HG03097 (cell line): ENCODE data around the gene TBC1D8.
A peak's percentile ranks its signal among the peaks of the same experiment; 100 is the strongest.

Source experiments
- ATAC-seq: cut with Tn5 transposase; IDR thresholded peaks from one replicate; pipeline ENCODE4 v1.9.1; 2021; ENCODE audit not compliant: unreplicated experiment, low FRiP score

The TBC1D8 gene

DNA sequence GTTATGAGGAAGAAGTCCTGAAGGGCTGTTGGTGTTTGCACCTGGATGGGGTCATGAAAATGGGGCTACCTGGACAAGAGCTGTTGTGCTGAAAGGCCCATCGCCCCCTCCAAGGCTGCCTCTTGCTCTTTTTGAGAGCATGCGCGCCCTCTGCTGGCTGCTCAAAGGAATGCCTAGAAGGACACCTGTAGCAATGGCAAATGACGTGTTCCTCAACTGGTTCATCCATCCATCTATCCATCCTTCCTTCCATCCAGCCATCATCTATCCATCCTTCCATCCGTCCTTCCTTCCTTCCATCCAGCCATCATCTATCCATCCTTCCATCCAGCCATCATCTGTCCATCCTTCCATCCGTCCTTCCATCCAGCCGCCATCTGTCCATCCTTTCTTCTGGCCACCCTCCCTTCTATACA is 166.3 kb downstream of the TBC1D8 start:
- no peak for ATAC-seq

DNA sequence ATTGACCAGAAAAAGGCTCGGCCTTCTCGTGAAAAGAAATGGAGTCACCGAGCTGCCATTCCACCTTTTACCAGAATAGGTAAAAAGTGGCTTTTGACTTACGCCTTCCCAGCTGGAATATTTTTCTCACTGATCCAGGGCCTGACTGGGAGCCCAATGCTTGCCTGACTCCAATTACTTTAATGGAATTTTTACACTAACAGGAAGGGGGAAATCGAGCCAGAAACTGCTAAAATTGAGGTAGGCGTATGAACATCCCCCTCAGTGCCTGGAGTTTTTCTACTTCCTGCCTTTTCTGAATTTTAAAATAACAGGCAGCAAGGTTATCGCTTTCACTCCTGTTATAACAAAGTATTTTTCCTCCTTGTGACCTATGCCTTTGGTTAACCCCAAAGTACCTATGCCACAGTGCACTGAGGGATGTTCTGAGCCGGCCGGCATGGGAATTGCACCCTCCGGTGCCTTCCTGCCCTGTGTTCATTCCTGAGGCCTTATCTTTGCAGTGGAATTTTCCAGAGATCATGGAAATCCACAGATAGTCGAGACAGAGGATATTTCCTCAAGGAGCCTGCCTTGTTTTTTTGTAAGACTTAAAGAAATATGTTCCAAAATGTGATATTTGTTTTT is 167.4 kb downstream of the TBC1D8 start:
- ATAC-seq, result no peak

DNA sequence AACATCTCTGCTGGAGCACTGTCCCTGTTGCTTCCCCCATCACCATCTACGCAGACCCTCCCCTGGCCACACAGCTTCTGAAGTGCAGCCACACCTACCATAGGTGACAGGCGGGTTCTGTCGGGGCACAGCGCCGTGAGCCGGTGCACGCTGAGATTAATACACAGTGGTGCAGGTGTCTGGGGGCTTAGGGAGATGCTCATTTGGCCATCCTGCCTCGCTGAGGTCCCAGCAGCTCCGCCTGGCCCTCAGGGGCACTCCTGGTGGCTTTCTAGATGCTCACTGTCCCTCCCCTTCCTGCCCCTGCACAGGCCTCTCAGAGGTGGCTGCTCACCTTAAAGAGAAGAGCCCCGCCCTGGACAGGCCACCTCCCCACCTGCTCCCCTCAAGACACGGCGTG is 168.0 kb downstream of the TBC1D8 start:
- ATAC-seq, result no peak

DNA sequence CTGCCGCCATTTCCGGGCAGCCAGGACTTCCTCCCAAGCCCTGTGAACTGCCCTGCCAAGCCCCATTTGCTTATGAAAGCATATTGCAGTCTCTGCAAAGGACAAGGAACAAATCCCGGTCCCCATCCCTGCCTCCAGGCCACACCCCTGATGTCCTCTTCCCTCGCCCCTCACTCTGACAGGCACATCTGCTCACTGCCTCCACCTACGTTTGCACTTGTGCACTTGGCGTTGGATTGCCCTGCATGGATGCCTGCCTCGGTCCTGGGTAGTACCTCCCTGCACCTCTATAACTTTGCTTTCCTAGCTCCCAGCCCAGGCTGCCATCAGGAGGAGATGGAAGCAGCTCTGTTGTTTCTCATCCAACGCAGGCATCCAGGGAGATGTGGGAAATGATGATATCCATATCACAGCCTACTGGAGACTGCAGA is 168.7 kb downstream of the TBC1D8 start:
- ATAC-seq, result no peak

DNA sequence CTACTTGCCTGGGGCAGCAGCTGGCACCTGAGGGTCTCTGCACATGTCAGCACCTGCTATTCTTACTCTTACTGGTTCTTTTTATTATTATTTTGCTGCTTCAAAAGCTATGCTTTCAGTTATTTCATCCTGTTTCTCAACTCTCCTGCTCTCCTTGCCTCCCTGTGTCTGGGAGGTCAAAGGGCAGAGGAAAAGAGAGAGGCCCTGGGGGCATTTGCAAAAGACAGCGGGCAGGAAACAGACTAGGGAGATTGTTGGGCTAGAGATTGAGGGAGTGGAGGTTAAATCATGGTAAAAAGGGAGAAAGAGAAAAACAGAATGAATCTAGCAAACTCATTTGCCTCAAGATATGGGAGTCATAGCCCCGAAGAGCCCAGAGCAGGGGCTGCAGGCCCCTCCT is 170.2 kb downstream of the TBC1D8 start:
- no peak for ATAC-seq

DNA sequence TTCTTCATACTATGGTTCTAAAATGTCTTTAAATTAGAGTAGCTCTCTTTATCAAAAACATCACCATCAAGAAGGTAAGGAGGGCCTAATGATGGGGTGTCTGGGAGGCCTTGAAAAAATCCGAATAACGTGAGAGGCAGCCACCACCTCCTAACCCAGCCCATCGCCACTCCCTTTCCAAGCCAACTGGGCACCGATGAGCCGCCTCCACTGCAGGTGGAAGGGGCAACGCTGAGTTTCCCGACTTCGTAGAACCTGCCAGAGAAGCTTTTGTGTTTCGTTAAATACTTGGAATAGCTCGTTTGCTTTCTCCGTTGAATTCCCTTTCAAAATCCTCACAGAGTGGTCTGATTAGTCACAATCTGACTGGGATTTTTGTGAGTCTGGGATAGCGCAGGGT is 171.1 kb downstream of the TBC1D8 start:
- no peak for ATAC-seq

DNA sequence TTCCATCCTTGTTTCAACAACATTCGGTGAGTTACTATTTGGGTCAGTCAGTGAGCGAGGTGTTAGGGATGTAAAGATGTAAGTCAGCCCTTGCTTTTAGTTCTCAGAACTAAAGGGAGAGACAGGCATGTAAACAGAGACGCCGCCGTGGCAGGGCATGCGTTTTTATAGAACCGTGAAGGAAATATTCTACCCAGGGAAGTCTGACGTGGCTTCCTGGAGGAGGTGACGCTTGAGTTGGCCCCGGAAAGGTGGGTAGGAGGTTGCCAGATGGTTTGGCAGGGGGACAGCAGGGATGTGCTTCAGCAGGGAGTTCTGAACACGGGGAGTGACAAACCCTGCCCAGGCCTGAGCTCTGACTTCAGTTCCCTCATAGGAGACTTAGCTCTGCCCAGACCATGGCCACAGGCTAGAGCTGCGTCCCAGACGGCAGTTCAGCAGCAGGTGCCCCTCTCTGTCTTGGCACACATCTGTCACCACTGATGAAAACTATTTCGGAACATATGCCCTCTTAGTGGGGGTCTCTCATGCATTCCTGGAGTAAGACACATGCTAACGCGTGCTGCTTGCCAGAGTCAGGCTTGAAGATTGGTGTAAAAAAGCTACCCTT is 172.5 kb downstream of the TBC1D8 start:
- ATAC-seq, result no peak

DNA sequence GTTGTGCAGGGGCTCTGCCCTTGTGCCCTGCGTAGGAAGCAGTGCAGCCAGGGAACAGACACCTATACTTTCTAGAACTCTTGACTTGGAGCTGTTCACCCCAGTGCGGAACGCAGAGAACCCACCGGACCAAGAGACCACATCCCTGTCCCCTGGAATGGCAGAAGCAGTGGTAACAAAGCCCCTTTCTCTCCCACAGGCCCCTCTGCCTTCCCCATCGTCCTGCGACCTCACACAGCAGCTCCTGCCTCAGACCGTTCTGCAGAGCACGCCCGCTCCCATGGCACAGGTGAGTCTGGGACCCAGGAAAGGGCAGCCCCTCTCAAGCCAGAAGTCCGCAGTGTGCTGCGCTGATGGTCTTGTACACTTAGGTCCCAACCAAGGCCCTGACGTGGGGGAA is 173.7 kb downstream of the TBC1D8 start:
- no peak for ATAC-seq

DNA sequence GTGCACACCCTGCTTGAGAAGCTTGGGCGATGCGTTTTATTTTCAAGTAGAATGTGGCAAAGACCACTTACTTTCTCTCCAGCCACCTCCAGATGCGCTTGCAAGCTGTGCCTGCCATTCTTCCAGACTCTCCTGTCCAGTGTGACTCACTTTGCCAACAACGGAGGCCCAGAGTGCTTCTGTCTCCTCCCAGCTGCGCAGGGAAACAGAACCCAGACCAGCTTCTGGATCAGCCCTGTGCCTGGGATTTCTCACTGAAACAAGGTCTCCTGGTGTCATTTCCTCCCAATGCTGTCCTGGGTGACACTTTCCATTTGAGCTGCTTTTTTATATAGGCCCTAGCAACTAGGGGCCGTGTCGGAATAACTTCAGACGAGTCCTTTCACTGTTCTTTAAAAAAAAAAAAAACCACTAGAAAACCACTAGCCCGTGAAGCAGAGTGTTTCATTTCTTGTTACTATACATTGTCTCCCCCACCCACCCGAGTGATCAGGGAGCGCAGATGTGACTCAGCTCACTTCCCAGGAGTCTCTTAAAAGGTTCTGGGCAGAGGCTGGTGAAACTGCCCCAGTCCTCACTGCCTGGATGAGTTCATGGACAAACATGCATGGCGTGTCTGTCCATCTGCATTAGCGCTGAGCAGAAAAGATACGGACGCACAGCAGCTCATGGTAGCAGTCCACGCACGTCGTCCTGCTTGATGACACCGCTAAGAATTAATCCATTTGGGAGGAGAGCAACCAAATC is 174.4 kb downstream of the TBC1D8 start:
- ATAC-seq, result peak; percentile 85

DNA sequence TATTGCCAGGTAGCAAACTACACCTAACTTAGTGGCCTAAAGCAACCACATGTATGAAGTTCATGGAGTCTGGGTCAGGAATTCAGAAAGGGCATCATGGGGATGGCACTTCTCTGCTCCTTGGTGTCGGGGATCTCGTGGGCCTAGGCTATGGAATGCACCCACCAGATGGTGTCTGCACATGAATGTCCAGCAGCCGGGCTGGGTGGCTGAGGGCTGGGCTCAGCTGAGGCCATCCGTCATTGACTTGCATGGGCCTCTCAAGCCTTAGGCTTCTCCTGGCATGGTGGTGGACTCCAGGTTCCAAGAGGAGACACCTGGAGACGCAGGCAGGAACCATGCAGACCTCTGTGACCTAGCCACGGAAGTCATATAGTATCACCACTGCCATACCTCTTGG is 175.1 kb downstream of the TBC1D8 start:
- ATAC-seq, result no peak

DNA sequence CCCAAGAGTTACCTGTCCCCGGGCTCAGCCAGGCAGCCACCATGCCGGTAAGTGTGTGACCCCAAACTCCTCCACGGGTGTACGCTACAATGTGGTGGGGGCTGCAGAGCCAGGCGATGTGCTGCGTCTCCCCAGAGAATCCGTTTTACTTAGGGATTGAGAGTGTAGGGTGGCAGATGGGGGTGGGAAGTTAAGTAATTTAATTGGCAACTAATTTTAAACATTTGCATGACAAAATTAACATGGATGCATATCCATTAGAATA is 175.7 kb downstream of the TBC1D8 start:
- ATAC-seq, result no peak

DNA sequence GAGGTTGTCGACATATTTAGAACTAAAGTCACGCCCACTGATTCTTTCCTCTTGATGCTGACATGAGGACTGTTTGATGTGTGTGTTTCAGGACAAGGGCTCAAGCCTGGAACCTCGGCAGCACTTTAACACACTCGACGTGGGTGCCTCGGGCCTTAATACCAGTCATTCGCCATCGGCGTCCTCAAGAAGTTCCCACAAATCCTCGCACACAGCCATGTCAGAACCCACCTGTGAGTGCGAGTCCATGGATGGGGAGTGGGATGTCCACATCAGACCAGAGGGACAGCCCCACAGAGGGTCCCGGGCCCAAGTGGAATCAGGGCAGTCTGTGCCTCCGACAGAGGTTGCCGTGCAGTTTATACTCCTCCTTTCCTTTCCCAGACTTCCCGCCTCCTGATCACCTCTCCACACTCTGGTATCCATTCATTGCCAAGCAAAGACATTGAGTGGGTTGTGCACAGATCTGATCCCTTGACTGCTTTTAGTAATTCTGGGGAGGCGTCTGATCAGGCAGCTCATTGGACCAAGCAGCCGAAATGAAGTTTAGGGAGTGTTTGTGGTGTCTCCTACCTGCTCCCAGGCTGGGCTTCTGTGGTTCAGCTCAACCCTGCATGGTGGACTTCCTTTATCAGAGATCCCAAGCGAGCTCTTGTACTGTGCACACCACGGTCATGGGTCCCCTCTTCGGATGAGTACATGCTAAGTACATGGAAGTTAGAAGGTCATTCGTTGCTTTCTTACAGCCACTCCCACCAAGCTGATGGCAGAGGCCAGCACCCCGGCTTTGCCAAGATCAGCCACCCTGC is 176.3 kb downstream of the TBC1D8 start:
- ATAC-seq, result no peak

DNA sequence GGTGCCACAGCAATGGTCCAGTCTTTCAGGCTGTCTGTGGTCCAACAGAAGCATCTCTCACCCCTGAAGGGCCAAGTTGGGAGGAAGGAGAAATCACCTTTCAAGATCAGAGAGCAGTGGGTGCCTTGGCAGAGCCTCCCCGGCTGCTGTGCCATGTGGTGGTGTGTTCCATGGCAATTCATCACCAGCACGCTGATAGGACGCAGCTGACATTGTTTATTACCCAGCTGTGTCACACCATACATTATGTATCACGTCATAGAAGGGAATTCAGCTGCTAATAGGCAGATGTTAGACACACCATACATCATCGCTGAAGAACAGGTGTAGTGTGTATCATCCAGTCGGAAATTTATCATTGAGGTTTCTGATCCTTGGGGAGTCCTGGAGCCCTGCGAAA is 178.7 kb downstream of the TBC1D8 start:
- no peak for ATAC-seq

DNA sequence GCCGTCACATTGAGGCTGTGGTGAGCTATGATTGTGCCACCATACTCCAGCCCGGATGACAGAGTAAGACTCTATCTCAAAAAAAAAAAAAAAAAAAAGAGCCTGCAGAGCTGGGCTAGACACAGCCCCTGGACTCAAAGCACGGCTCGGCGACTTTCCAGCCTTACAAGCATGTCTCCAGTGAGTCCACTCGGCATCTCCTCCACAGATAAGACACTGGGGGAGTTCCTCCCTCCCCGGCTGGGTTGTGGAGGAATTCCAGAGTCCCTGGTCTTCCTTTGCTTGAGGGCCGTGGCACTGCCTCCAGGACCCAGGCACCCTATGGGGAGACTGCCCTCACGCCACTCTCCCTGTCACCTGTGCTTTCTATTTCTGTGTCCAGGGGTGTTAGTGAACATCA is 180.0 kb downstream of the TBC1D8 start:
- ATAC-seq, result no peak

DNA sequence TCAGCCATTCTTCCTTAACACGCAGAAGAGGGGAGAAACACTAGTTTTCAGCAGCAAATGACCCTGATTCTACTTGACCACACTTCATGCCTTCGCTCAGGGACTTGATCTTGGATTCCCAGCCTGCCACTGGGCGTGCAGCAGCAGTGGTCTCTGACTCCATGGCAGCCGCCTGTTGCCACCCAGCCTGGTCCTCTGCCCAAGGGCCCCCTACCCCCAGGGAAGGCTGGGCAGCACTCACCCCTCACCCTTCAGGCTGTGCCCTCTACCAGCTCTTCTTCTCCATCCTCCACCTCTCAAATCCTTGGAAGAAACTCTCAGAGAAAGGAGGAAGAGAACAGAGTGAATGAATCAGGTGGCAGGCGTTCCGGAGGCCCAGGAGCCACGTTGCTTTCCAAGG is 181.2 kb downstream of the TBC1D8 start:
- ATAC-seq, result no peak

DNA sequence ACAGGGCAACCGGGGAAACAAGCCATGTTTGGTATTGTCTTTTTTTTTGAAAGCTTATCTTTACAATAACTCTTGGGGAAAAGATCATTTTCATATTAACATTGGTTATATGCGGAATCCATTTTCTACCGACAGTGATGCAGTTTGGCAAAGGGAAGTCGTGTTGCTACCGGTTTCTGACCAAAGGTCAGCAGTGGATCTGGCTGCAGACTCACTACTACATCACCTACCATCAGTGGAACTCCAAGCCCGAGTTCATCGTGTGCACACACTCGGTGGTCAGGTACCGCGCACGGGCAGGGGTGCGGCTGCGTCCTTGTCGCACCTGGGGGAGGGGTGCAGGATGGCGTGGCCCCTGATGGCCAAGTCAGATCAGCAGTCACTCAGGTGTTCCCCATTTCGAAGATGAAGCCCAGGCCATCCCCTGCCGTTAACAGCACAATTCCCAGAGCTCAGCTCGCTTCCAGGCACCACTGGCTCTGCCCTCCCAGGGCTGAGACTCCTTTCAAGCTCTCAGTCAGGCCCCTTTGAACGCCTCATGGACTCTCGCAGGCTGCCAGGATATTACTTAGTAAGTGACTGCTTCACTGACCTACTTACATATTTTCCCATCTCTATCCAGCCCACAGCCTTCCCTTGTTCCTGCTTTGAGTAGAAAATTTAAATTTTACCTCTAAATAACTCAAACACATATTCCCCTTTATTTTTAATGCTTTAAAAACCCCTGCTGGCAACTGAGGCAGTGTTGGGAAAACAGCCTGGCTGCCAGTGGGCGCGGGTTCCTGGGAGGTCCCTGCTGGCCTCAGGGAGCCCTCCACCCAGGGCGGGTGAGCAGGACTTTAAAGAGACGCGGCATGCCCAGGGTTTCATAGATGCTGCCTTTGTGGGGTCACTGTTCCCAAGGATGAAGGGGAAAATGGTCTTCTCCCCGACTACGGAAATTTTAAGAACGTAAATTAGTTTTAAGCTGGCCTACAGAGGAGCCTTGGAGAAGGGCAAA is 182.7 kb downstream of the TBC1D8 start:
- ATAC-seq, result no peak

DNA sequence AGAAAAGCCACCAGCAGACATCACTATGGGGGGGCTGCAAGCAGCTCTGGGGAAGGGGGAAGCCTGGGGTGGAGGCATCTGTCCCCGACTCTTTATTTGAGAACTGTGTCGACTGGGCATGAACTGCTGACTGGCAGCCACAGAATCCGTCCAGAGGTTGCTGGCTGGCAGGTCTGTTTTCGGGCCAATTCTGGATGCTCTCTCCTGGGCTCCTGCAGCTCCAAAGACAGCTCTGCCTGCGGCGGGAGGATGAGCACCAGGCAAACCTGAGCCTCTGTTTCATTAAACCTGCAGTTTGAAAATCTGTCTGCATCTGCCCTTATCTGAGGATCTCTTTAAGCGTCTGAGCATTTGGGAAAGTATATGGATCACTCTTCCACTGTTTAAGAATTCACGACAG is 183.5 kb downstream of the TBC1D8 start:
- ATAC-seq, result no peak

DNA sequence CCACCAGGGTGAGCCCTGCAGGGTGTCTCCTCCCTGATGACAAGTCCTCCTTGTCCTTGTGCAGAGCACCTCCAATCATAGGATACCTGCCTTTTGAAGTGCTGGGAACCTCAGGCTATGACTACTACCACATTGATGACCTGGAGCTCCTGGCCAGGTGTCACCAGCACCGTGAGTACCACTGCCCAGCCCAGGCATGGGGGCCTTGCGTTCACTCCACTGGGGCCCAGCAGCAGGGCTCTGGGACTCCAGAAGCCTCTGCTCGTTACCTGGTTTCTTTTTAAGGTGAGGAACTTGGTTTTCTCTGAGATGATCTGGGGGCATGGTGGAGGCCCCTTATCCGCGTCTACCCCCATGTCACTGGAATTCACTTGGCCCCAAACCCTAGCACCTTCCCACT is 185.6 kb downstream of the TBC1D8 start:
- no peak for ATAC-seq

DNA sequence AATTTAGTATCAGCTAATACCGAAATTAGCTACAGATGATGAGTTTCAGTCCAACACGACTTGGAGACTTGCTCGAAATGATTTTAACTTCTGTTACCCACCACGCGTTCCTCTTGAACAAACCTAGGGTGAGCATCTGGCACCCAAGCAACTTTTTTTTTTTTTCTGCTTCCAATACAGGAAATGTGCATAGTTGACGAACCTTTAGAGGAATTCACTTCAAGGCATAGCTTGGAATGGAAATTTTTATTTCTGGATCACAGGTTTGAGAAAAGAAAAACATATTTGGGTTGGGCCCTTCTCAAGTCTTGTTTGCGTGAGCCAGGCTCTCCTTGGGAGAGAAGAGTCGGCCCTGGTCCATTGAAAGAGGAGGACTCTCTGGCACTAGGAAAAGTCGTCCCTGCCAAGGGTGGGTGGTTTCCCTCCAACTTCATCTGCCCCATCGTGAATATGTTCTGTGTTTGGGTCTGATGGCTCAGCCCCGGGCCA is 186.5 kb downstream of the TBC1D8 start:
- no peak for ATAC-seq

DNA sequence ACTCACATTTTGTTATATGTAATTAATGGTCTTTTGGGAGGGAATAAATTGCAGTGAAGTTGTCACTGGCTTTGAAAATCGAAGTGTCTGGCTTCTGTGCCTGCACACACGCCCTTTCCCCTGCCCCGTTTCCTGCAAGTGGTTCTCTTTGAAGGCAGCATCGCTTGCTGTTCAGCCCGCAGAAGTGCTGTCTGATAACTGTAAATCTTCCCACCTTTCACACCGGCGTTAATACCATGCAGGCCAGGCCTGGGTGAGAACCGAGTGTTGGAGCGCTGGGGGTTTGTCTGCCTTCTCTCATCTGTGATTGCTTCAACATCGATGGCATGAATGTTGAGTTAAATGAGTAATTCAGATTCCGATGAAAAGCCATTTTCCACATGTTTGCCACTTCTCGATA is 187.0 kb downstream of the TBC1D8 start:
- ATAC-seq, result no peak
